Body of pancreas (tissue), 4 donors: Measurements from ENCODE around the gene IL17C.

Experiments
- CTCF ChIP-seq, 7 experiments: fragments of 450-650 bp in 4 of 7; fragments of 200-600 bp in 3 of 7; sonication (generic) in 3 of 7; IDR thresholded peaks; one replicate each; pipeline ENCODE4 v1.5.1; 2016 to 2019; ENCODE audit warnings: antibody characterized with exemption in 7 of 7
- POLR2A ChIP-seq, 3 donors: fragments of 450-650 bp; IDR thresholded peaks; one replicate each; pipeline ENCODE4 v1.6.1; 2016; ENCODE audit warnings: antibody characterized with exemption in 3 of 3, mild to moderate bottlenecking in 2 of 3

GRCh38 chr16:88618956-88619667 is 19.3 kb upstream of the IL17C start:
- TF ChIP-seq CTCF (IDR thresholded peaks at IDR 0.05), result no peak
- no peak for TF ChIP-seq POLR2A (IDR thresholded peaks at IDR 0.05)
